HepG2 (cell line): ENCODE results near the gene PSD4. TPM values are rescaled to one million over a fixed set of nuclear protein-coding genes. Genes with fewer than 3 reads are reported as not detected.

ENCODE experiments used
- ATM ChIP-seq: fragments of 450-650 bp; IDR thresholded peaks from 2 replicates; pipeline ENCODE4 v1.7.1; 2017; ENCODE audit warnings: mild to moderate bottlenecking, borderline replicate concordance
- CCDC6 ChIP-seq: sonication (generic); formaldehyde crosslinking; IDR thresholded peaks from 2 replicates; pipeline ENCODE4 v1.8.1; 2022; ENCODE audit warnings: mild to moderate bottlenecking, missing genetic modification reagents, moderate library complexity
- DNMT3B ChIP-seq: conservative IDR thresholded peaks from 2 replicates; pipeline ENCODE4 v1.6.1; 2016; ENCODE audit warnings: missing biosample characterization, control low read depth
- EP300 ChIP-seq, 3 experiments: sonication (generic) in 1 of 3; formaldehyde crosslinking in 1 of 3; IDR thresholded peaks; 2 replicates each; pipeline versions ENCODE4 v1.5.1 to v1.6.1; 2011 to 2020; ENCODE audit warnings: low read depth in 2 of 3, low read length in 2 of 3, borderline replicate concordance in 1 of 3, improper control_type of control experiment in 1 of 3, mild to moderate bottlenecking in 1 of 3, missing genetic modification reagents in 1 of 3, moderate library complexity in 1 of 3
- JUND ChIP-seq: sonication (generic); formaldehyde crosslinking; IDR thresholded peaks from 2 replicates; pipeline ENCODE4 v1.8.0; 2022; ENCODE audit warnings: mild to moderate bottlenecking, missing genetic modification reagents
- KDM1A ChIP-seq: IDR thresholded peaks from 2 replicates; pipeline ENCODE4 v1.6.1; 2016; ENCODE audit warnings: missing compliant biosample characterization
- NR2F2 ChIP-seq: IDR thresholded peaks from 2 replicates; pipeline ENCODE4 v1.6.1; 2012; ENCODE audit warnings: low read depth, inconsistent platforms, borderline replicate concordance
- NR2F6 ChIP-seq, 2 experiments: IDR thresholded peaks; 2 replicates each; pipeline ENCODE4 v1.6.1; 2016; ENCODE audit warnings: antibody characterized with exemption in 1 of 2, mild to moderate bottlenecking in 1 of 2
- POLR2AphosphoS2 ChIP-seq: IDR thresholded peaks from 2 replicates; pipeline ENCODE4 v1.6.1; 2011; ENCODE audit warnings: low read depth, low read length, improper control_type of control experiment
- RARG ChIP-seq: sonication (generic); formaldehyde crosslinking; IDR thresholded peaks from 2 replicates; pipeline ENCODE4 v1.4.0; 2020; ENCODE audit warnings: low read depth, mild to moderate bottlenecking, missing genetic modification reagents
- SMARCE1 ChIP-seq: fragments of 450-650 bp; IDR thresholded peaks from 2 replicates; pipeline ENCODE4 v1.6.1; 2017; ENCODE audit warnings: borderline replicate concordance
- SP4 ChIP-seq: sonication (generic); formaldehyde crosslinking; IDR thresholded peaks from 2 replicates; pipeline ENCODE4 v1.8.1; 2023; ENCODE audit warnings: mild to moderate bottlenecking, missing genetic modification reagents
- SP5 ChIP-seq: IDR thresholded peaks from 2 replicates; pipeline ENCODE4 v1.6.1; 2016; ENCODE audit warnings: low read depth, borderline replicate concordance
- ZFP37 ChIP-seq: sonication (generic); formaldehyde crosslinking; IDR thresholded peaks from 2 replicates; pipeline ENCODE4 v1.4.0; 2020; ENCODE audit warnings: missing genetic modification reagents, borderline replicate concordance
- ZNF207 ChIP-seq: fragments of 450-650 bp; IDR thresholded peaks from 2 replicates; pipeline ENCODE4 v1.6.1; 2016; ENCODE audit warnings: antibody characterized with exemption, borderline replicate concordance
- ZNF331 ChIP-seq: sonication (generic); formaldehyde crosslinking; IDR thresholded peaks from 2 replicates; pipeline ENCODE4 v1.4.0; 2020; ENCODE audit warnings: missing genetic modification reagents
- ZNF335 ChIP-seq: sonication (generic); formaldehyde crosslinking; IDR thresholded peaks from 2 replicates; pipeline ENCODE4 v1.4.0; 2020; ENCODE audit warnings: missing genetic modification reagents
- ZNF343 ChIP-seq: sonication (generic); formaldehyde crosslinking; IDR thresholded peaks from 2 replicates; pipeline ENCODE4 v1.4.0; 2020; ENCODE audit warnings: mild to moderate bottlenecking, missing genetic modification reagents
- ZNF431 ChIP-seq: sonication (generic); formaldehyde crosslinking; IDR thresholded peaks from 2 replicates; pipeline ENCODE4 v1.9.0; 2022; ENCODE audit warnings: missing genetic modification reagents, low read depth, mild to moderate bottlenecking, borderline replicate concordance
- ZNF576 ChIP-seq: sonication (generic); formaldehyde crosslinking; IDR thresholded peaks from 2 replicates; pipeline ENCODE4 v1.4.0; 2020; ENCODE audit warnings: mild to moderate bottlenecking, missing genetic modification reagents
- ZNF792 ChIP-seq: IDR thresholded peaks from 2 replicates; pipeline ENCODE4 v1.6.1; 2016
- ZSCAN5A ChIP-seq: sonication (generic); formaldehyde crosslinking; IDR thresholded peaks from 2 replicates; pipeline ENCODE4 v1.8.0; 2022; ENCODE audit warnings: mild to moderate bottlenecking, missing genetic modification reagents, borderline replicate concordance
- polyA plus RNA-seq, 8 experiments: library from polyadenylated mRNA; depleted of rRNA in 3 of 8; stranded (reverse) in 7 of 8; unstranded in 1 of 8; fragments of >200 nt; fragmentation: Illumina TruSeq in 4 of 8; extraction: Trizol in 4 of 8; gene quantifications; 2 replicates each; pipeline versions ENCODE4 v1.2.1 to v1.2.3, GENCODE V29; 2011 to 2016; ENCODE audit warnings: low read depth in 4 of 8, missing spikeins in 1 of 8, mixed read lengths in 1 of 8; ENCODE audit not compliant: insufficient read depth in 1 of 8
- total RNA-seq, 5 experiments: library from RNA; depleted of rRNA; stranded (reverse); fragments of >200 nt; fragmentation: Illumina TruSeq; extraction: Trizol; gene quantifications; 2 replicates each; pipeline ENCODE4 v1.2.3, GENCODE V29; 2016; ENCODE audit warnings: low read depth in 1 of 5

Gene PSD4
- total and polyA plus RNA-seq, 2 of the 13 experiments (the other 11 are each of a cell fraction or from before 2014, with no cell fraction given): 5.8 to 9.4 TPM

- TF ChIP-seq ZSCAN5A (CRISPR knock-in tag) (no peak), ZNF343 (CRISPR knock-in tag) (no peak), SP4 (CRISPR knock-in tag) (peak; percentile 76; the same call in 1 of the 2 replicates), ZNF207 (no peak), ZNF431 (CRISPR knock-in tag) (no peak), NR2F2 (peak; percentile 25; the same call in 1 of the 2 replicates), RARG (CRISPR knock-in tag) (no peak), ZNF335 (CRISPR knock-in tag) (peak; percentile 19), ZNF576 (CRISPR knock-in tag) (no peak), DNMT3B (no peak), CCDC6 (CRISPR knock-in tag) (no peak), JUND (peak; percentile 69; the same call in 1 of the 2 replicates), ATM (no peak), KDM1A (CRISPR knock-in tag) (peak; percentile 55; the same call in 1 of the 2 replicates), ZNF792 (CRISPR knock-in tag) (no peak; the same call in 1 of the 2 replicates), ZFP37 (CRISPR knock-in tag) (peak; percentile 64; the same call in 1 of the 2 replicates), EP300 (IDR thresholded peaks at IDR 0.05; ENCODE audit: low read depth in 2 of 2, low read length in 2 of 2) (peak in 1 of 2 experiments; percentile 61; a peak in 1 of 4 replicates), EP300 (CRISPR knock-in tag; IDR thresholded peaks at IDR 0.05; ENCODE audit: borderline replicate concordance) (no peak; the same call in 1 of the 2 replicates), SMARCE1 (no peak), ZNF331 (CRISPR knock-in tag) (0 out of 2 replicates have a peak, but pooled peaks have one; percentile 40), POLR2AphosphoS2 (no peak), NR2F6 (IDR thresholded peaks at IDR 0.05) (peak; percentile 81), NR2F6 (CRISPR knock-in tag; IDR thresholded peaks at IDR 0.05) (peak; percentile 88), SP5 (CRISPR knock-in tag) (peak; percentile 98)
Measured at GRCh38 chr2:113219889-113220641, 46.3 kb downstream of the PSD4 start (continued).
